ENCODE measurements around the gene ADIPOR2.

The ADIPOR2 gene

DNA sequence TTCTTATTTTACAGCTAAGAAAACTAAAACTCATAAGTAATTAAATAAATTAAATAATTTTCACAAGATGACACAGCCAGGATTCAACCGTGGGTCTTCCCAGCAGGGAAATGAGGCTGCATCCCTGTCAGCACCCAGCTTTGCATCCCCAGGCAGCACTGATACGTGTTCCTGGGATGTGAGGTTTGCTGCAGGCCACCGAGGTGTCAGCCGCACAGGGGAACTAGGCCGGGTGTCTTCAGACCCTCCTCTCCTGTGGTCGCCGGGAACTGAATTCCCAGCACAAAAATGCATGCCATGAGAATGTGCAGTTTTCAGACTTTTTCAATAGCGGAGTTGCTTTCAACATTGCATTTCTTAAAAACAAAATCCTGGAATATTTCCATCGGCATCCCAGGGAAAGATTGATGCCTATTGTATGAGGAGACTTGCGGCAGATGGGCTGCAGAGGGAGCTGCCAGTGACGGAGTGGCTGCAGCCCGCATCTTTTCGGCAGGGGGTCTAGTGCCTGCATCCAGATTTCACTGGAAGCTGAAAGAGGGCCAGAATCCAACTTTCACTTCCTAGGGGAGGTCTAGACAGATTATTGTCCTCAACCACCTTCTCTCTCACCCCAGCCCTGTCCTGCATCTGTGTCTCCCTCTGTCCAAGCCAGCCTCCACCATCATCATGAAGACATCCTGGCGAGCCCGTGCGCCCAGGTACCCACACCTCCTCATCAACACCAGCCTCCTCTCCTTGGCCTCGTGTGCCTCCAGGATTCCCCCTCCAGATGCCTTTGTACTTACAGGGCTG, 142.1 kb downstream of the ADIPOR2 start:
- DNase-seq: no peak

DNA sequence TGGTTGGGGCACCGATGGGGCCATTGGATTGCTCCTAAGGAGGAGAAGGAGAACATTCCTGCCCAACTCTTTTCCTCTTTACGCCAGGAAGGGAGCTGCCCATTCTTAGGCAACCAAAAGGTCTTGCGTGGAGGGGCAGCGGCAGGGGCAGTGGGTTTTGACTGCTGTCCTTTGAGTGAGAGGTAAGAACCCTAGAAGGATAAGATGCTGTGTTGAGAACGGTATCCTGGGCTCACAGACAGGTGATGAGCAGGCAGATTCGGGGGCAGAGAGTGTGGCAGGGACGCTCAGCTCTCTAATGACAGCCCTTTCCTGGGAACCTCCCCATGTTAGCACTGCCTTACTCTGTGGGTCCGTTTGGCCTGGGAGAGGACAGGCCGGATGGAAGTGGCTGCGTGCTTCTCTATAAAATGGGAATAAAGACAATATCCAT, 142.7 kb downstream of the ADIPOR2 start:
- DNase-seq: no peak

DNA sequence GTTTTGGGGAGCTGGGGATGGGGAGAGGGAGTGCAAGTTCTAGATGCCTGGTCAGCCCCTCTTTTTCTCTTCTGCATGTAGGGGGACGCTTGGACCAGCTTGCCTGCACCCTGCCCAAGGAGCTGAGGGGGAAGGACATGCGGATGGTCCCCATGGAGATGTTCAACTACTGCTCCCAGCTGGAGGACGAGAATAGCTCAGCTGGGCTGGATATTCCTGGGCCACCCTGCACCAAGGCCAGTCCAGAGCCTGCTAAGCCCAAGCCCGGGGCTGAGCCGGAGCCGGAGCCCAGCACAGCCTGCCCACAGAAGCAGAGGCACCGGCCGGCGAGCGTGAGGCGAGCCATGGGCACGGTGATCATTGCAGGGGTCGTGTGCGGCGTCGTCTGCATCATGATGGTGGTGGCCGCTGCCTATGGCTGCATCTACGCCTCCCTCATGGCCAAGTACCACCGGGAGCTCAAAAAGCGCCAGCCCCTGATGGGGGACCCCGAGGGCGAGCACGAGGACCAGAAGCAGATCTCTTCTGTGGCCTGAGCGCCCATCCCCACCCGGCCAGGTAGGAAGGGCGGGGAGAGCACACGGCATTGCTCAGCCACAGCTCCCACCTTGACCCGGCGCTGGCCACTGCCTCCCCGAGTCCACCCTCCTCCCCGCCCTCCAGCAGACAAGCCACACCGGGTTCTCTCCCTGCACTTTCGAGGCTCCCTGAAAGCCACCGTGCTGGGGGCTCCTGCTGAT, 143.5 kb downstream of the ADIPOR2 start:
- no peak for DNase-seq

DNA sequence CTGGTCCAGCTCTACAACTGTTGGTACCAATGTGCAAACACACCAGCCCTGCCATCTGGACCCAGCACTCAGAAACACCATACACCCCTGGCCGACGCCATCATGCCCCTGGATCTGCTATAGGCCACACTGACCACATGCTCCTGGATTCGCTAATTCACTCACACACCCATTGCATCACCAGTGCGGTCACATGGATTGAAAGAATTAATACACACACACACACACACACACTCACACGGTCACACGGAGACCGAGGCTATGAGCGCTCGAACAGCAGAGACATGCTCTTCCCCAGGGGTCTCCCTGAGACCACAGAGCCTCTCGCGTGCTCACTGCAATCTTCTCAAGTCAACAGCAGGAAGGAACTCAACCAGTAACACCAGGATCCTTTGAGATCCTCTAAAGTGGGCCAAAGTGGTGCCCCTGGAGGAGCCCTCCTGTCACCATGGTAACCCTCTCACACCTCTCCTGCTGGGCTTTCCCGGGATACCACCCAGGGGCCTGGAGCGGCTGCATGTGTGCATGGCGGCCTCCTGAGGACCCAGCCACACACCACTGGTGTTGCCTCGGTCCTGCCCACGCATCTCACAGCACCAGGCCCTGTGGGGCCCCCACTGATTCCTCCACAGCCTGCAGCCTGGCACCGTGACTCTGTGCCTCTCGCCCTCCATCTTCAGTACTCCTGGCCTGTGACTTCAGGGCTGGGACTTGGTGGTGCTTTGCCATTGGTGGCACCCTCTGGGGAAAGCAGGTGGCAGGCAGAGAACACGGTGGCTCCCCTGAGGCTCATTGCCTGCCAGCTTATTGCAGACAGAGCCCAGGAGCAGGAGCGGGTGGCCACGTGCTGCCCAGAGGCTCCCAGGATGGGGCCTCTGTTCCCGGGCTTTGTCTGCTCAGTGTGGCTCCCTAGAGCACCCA, 144.6 kb downstream of the ADIPOR2 start:
- DNase-seq: no peak

DNA sequence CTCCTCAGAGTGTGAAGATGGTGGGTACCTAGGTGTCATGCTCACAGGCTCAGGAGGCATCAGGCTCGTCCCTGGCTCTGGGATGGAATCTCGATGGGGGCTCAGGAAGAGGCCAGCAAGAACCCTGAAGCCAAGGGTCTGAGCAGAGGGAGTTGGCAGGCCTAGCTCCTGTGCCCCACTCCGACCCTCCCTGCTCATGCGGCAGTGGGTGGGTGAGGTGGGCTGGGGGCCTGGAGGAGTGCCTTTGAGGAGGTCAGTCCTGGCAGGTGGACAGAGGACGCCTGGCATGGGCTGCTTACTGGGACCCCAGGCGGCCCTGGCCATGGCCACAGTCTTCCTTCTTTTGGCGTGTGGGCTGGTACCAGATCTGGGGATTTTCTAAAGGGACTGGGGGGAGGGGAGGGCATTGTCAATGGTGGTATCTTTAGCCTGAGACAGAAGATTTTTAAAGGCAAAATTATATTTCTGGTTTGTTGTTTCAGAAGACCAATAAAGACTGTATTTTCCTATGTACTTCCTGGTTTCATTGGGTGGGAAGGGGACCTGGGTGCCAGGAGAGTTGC, 145.5 kb downstream of the ADIPOR2 start:
- DNase-seq: no peak

DNA sequence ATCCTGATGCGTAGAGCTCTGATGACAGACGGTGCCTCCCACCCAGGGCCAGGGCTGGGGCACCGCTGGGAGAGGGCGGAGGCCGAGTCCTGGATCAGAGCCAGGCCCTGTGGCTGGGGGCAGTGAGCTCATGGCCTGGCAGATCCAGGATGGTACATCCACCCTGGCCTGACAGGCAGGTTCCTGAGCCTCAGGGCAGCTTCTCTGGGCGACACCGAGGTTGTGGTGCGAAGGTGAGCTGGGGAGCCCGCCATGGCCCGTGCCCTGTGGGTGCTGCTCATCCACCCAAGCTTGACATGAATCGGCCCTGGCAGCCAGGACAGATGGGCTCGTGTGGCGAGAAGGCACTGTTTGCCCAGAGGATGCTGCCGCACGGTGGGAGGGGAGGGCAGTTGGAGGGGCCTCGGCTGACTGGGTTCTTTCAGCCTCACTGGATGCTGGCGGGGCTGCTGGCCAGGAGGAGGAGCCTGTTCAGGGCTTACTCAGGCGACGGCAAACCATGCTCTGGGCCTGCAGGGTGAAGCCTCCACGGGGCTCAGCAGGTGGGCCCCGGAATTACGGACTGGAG, 146.1 kb downstream of the ADIPOR2 start:
- no peak for DNase-seq

DNA sequence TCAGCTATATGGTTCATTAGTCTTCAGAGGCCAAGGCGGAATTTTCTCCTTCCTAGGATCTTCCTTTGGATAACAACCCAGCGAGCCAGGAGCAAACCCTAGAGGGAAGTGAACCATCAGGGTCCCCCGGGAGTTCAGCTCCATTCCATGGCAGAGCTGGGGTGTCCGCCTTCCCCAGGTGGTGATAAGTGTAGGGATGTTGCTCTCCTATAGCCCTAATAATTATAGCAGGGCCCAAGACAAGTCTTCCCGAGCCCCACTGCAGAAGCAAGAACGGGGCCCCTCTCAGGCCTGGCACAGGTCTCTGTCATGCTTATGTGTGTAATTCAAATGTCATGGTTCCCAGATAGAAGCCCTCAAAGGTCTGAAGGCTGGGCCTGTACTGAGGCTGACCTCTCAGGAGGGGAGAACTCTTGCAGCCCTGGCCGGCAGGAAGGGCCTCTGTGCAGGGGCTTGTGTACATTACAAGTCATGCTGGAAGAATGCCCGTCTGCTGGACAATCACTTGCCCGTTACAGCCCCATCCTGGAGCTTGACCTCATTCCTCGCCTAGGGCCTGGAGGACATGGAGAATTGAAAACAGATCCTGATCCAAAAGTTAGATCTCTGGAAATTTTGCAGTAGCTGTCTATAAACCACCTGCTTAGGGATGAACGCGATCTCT, 146.8 kb downstream of the ADIPOR2 start:
- no peak for DNase-seq

All from stimulated activated naive CD4-positive, alpha-beta T cell (primary cell).